Loucy (cell line): Measurements from ENCODE around the gene TMEM267.
"Not testable (repeated sequence)": the region's sequence is repeated elsewhere in the genome, so short reads cannot be mapped to it uniquely, and the experiment has no call there.

Experiments used
- H2AFZ ChIP-seq: fragments of 200-600 bp; sonication (generic); 2 replicates; pipeline ENCODE4 v1.6.0; 2016; ENCODE audit warnings: antibody characterized with exemption, mild to moderate bottlenecking, low read length, moderate library complexity
- H3F3A ChIP-seq: fragments of 200-600 bp; 2 replicates; pipeline ENCODE4 v1.6.0; 2016; ENCODE audit warnings: antibody characterized with exemption, low read depth, mild to moderate bottlenecking
- H3K27me3 ChIP-seq: fragments of 200-600 bp; sonication (generic); 2 replicates; pipeline ENCODE4 v1.6.1; 2014; ENCODE audit warnings: low read length, mild to moderate bottlenecking; ENCODE audit not compliant: insufficient read depth, poor library complexity, severe bottlenecking
- H3K36me3 ChIP-seq: fragments of 200-600 bp; sonication (generic); 2 replicates; pipeline ENCODE4 v1.6.1; 2016; ENCODE audit warnings: low read length; ENCODE audit not compliant: insufficient read depth
- H3K4me1 ChIP-seq: fragments of 200-600 bp; sonication (generic); 2 replicates; pipeline ENCODE4 v1.5.1; 2014; ENCODE audit warnings: low read length, mild to moderate bottlenecking; ENCODE audit not compliant: insufficient read depth, poor library complexity, severe bottlenecking
- H3K4me2 ChIP-seq: fragments of 200-600 bp; sonication (generic); 2 replicates; pipeline ENCODE4 v1.6.0; 2014; ENCODE audit warnings: antibody characterized with exemption, low read length, low read depth, mild to moderate bottlenecking; ENCODE audit not compliant: poor library complexity, severe bottlenecking
- H3K4me3 ChIP-seq: fragments of 200-600 bp; sonication (generic); 2 replicates; pipeline ENCODE4 v1.5.1; 2014; ENCODE audit warnings: low read length, mild to moderate bottlenecking, mixed read lengths; ENCODE audit not compliant: poor library complexity, severe bottlenecking
- H3K79me2 ChIP-seq: fragments of 200-600 bp; sonication (generic); 2 replicates; pipeline ENCODE4 v1.6.1; 2014; ENCODE audit warnings: low read length; ENCODE audit not compliant: insufficient read depth
- H3K9ac ChIP-seq: fragments of 200-600 bp; sonication (generic); 2 replicates; pipeline ENCODE4 v1.6.0; 2014; ENCODE audit warnings: mild to moderate bottlenecking, low read depth, low read length, moderate library complexity; ENCODE audit not compliant: poor library complexity, severe bottlenecking
- H3K9me2 ChIP-seq: fragments of 200-600 bp; sonication (generic); replicated peaks from 2 replicates; pipeline ENCODE4 v1.6.1; 2016; ENCODE audit warnings: low read depth, low read length, mixed read lengths
- H3K9me3 ChIP-seq: fragments of 200-600 bp; sonication (generic); 2 replicates; pipeline ENCODE4 v1.6.1; 2014; ENCODE audit warnings: mild to moderate bottlenecking, antibody characterized with exemption, low read length, low read depth; ENCODE audit not compliant: insufficient read depth
- H4K20me1 ChIP-seq: fragments of 200-600 bp; sonication (generic); 2 replicates; pipeline ENCODE4 v1.6.0; 2014; ENCODE audit warnings: antibody characterized with exemption, low read length, mild to moderate bottlenecking; ENCODE audit not compliant: insufficient read depth, poor library complexity, severe bottlenecking
- EZH2phosphoT487 ChIP-seq: fragments of 200-600 bp; IDR thresholded peaks from 2 replicates; pipeline ENCODE4 v1.6.1; 2018; ENCODE audit warnings: antibody characterized with exemption, mild to moderate bottlenecking, moderate library complexity, borderline replicate concordance
- TF ChIP-seq, protein P1 (sequence below): fragments of 200-600 bp; sonication (generic); conservative IDR thresholded peaks from 2 replicates; pipeline ENCODE4 v1.5.1; 2014; ENCODE audit warnings: mild to moderate bottlenecking, antibody characterized with exemption, low read length

Gene TMEM267

DNA sequence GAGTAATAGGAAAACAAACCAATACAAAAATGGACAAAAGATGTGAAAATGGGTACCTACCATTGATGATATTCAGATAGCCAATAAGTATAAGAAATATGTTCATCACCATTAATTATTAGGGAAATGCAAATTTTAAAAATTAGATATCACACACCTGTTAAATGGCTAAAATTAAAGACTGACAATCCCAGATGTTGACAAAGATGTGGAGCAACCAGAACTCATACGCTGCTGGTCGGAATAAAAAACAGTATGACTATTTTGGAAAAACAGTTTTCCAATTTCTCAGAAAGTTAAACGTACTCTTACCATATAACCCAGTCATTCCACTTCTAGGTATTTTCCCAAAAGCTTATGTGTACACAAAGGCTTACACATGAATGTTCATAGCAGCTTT, 27.1 kb downstream of the TMEM267 start:
- Histone ChIP-seq H3K4me2 (no peak overlapping the region), H4K20me1 (no peaks in the 10 kb centered on the region), H2AFZ (no peak overlapping the region), H3K4me3 (no peak overlapping the region), H3K79me2 (peaks cover 4% of the 10 kb centered on the region; the same call in 1 of the 2 replicates), H3F3A (no peaks in the 10 kb centered on the region), H3K9me2 (no peaks in the 10 kb centered on the region), H3K4me1 (no peaks in the 10 kb centered on the region), H3K9me3 (peaks cover 9% of the 10 kb centered on the region; the same call in 1 of the 2 replicates), H3K9ac (no peak overlapping the region), H3K36me3 (no peaks in the 10 kb centered on the region), H3K27me3 (no peaks in the 10 kb centered on the region)
- TF ChIP-seq, protein P1, sequence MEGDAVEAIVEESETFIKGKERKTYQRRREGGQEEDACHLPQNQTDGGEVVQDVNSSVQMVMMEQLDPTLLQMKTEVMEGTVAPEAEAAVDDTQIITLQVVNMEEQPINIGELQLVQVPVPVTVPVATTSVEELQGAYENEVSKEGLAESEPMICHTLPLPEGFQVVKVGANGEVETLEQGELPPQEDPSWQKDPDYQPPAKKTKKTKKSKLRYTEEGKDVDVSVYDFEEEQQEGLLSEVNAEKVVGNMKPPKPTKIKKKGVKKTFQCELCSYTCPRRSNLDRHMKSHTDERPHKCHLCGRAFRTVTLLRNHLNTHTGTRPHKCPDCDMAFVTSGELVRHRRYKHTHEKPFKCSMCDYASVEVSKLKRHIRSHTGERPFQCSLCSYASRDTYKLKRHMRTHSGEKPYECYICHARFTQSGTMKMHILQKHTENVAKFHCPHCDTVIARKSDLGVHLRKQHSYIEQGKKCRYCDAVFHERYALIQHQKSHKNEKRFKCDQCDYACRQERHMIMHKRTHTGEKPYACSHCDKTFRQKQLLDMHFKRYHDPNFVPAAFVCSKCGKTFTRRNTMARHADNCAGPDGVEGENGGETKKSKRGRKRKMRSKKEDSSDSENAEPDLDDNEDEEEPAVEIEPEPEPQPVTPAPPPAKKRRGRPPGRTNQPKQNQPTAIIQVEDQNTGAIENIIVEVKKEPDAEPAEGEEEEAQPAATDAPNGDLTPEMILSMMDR, result no peak
- TF ChIP-seq EZH2phosphoT487, result no peak

- H3K4me2 ChIP-seq, H4K20me1 ChIP-seq, H3K4me3 ChIP-seq, H3K9me2 ChIP-seq, H3K36me3 ChIP-seq, H3K79me2 ChIP-seq, H3F3A ChIP-seq, H3K9ac ChIP-seq, H3K27me3 ChIP-seq, H2AFZ ChIP-seq, H3K9me3 ChIP-seq, H3K4me1 ChIP-seq: not testable (repeated sequence)
Measured at GRCh38 chr5:43441575-43441974, 42.1 kb downstream of the TMEM267 start.

- no peak overlapping the region for H3K4me2 ChIP-seq
- no peak overlapping the region for H2AFZ ChIP-seq
- no peaks in the 10 kb centered on the region for H3K4me1 ChIP-seq
- no peak overlapping the region for H3K9ac ChIP-seq
- H3K9me3 ChIP-seq, result no peaks in the 10 kb centered on the region
- H4K20me1 ChIP-seq, result no peaks in the 10 kb centered on the region
- no peaks in the 10 kb centered on the region for H3K79me2 ChIP-seq
- H3K36me3 ChIP-seq, result no peaks in the 10 kb centered on the region
- TF ChIP-seq EZH2phosphoT487, result no peak
- TF ChIP-seq, protein P1, result no peak
- H3K4me3 ChIP-seq, result no peak overlapping the region
- no peaks in the 10 kb centered on the region for H3K9me2 ChIP-seq
- no peaks in the 10 kb centered on the region for H3K27me3 ChIP-seq
- no peaks in the 10 kb centered on the region for H3F3A ChIP-seq
Measured at GRCh38 chr5:43437062-43437660, 46.5 kb downstream of the TMEM267 start.

DNA sequence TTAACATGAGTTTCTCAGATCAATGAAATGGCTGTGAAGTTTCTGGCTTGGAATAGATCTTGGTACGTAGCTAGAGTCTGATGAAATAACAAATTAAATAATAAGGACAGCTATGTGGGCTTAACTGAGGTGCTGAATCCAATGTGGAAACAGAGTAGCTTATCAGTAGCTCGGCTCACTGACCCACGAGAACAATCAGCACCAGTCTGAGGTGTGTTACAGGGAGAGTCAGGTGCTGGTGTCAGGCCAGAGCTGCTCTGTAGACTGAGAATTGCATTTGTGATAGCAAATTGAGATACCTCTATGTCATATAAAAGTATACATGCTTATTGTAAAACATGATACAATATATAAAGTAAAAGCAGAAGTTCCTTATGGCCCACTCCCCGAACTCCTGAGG, 50.3 kb downstream of the TMEM267 start:
- Histone ChIP-seq H4K20me1 (no peaks in the 10 kb centered on the region), H3F3A (no peaks in the 10 kb centered on the region), H3K9me2 (no peaks in the 10 kb centered on the region), H2AFZ (no peak overlapping the region), H3K4me1 (no peaks in the 10 kb centered on the region), H3K79me2 (no peaks in the 10 kb centered on the region), H3K36me3 (no peaks in the 10 kb centered on the region), H3K27me3 (no peaks in the 10 kb centered on the region), H3K4me2 (no peak overlapping the region), H3K4me3 (no peak overlapping the region), H3K9ac (no peak overlapping the region), H3K9me3 (no peaks in the 10 kb centered on the region)
- TF ChIP-seq, protein P1, result no peak
- no peak for TF ChIP-seq EZH2phosphoT487
